ENCODE measurements around the gene BUB1B. TPM values are rescaled to one million over a fixed set of nuclear protein-coding genes. Genes with fewer than 3 reads are reported as not detected.

BUB1B gene
- total and polyA plus RNA-seq, 9 of the 15 experiments (the other 6 are each of a cell fraction or from before 2014, with no cell fraction given) = 28.7 to 113 (median 82.2) TPM

DNA sequence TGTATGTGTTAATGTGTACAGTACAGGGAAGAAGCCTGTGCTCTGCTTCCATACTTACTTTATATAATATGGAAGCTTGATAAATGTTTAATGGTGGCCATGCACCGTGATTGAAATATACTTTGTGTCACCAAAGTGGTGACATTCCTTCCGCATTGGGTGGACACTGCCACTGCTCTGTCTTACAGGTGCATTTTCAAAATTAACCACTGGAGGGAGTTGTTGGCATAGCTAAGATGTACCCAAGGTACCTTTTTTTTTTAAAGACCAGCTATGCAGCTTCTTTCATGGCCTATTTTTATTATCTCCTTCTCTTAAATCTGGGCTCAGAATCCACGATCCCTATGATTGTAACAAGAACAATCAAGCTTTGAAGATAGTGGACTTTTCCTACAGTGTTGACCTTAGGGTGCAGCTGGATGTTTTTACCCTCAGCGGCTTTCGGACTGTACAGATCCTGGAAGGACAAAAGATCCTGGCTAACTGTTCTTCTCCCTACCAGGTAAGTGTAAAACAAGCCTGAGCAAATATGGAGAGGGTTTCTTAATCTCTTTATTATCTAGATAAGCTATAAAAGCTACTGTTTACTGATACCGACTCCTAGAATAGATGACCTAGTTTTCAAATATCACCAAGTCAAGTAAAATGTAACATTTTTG is 56.4 kb downstream of the BUB1B start (continued):
- TF ChIP-seq ARID2 (IDR thresholded peaks at IDR 0.05) (0 out of 2 replicates have a peak, but pooled peaks have one; percentile 50), ZNF134 (CRISPR knock-in tag; conservative IDR thresholded peaks at IDR 0.05) (no peak), ZKSCAN1 (IDR thresholded peaks at IDR 0.05; ENCODE audit: low read depth, low read length) (no peak), ETV5 (CRISPR knock-in tag; IDR thresholded peaks at IDR 0.05; ENCODE audit: low read depth) (no peak), HDAC8 (tag; IDR thresholded peaks at IDR 0.05) (no peak), TAF7 (tag; IDR thresholded peaks at IDR 0.05) (no peak), PHTF2 (CRISPR knock-in tag; IDR thresholded peaks at IDR 0.05) (no peak)
- TF ChIP-seq, protein P1, sequence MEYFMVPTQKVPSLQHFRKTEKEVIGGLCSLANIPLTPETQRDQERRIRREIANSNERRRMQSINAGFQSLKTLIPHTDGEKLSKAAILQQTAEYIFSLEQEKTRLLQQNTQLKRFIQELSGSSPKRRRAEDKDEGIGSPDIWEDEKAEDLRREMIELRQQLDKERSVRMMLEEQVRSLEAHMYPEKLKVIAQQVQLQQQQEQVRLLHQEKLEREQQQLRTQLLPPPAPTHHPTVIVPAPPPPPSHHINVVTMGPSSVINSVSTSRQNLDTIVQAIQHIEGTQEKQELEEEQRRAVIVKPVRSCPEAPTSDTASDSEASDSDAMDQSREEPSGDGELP (CRISPR knock-in tag; IDR thresholded peaks at IDR 0.05; ENCODE audit: borderline replicate concordance) = no peak
- TF ChIP-seq, protein P2, sequence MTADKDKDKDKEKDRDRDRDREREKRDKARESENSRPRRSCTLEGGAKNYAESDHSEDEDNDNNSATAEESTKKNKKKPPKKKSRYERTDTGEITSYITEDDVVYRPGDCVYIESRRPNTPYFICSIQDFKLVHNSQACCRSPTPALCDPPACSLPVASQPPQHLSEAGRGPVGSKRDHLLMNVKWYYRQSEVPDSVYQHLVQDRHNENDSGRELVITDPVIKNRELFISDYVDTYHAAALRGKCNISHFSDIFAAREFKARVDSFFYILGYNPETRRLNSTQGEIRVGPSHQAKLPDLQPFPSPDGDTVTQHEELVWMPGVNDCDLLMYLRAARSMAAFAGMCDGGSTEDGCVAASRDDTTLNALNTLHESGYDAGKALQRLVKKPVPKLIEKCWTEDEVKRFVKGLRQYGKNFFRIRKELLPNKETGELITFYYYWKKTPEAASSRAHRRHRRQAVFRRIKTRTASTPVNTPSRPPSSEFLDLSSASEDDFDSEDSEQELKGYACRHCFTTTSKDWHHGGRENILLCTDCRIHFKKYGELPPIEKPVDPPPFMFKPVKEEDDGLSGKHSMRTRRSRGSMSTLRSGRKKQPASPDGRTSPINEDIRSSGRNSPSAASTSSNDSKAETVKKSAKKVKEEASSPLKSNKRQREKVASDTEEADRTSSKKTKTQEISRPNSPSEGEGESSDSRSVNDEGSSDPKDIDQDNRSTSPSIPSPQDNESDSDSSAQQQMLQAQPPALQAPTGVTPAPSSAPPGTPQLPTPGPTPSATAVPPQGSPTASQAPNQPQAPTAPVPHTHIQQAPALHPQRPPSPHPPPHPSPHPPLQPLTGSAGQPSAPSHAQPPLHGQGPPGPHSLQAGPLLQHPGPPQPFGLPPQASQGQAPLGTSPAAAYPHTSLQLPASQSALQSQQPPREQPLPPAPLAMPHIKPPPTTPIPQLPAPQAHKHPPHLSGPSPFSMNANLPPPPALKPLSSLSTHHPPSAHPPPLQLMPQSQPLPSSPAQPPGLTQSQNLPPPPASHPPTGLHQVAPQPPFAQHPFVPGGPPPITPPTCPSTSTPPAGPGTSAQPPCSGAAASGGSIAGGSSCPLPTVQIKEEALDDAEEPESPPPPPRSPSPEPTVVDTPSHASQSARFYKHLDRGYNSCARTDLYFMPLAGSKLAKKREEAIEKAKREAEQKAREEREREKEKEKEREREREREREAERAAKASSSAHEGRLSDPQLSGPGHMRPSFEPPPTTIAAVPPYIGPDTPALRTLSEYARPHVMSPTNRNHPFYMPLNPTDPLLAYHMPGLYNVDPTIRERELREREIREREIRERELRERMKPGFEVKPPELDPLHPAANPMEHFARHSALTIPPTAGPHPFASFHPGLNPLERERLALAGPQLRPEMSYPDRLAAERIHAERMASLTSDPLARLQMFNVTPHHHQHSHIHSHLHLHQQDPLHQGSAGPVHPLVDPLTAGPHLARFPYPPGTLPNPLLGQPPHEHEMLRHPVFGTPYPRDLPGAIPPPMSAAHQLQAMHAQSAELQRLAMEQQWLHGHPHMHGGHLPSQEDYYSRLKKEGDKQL (CRISPR knock-in tag; IDR thresholded peaks at IDR 0.05; ENCODE audit: borderline replicate concordance) = no peak
- TF ChIP-seq, protein P3, sequence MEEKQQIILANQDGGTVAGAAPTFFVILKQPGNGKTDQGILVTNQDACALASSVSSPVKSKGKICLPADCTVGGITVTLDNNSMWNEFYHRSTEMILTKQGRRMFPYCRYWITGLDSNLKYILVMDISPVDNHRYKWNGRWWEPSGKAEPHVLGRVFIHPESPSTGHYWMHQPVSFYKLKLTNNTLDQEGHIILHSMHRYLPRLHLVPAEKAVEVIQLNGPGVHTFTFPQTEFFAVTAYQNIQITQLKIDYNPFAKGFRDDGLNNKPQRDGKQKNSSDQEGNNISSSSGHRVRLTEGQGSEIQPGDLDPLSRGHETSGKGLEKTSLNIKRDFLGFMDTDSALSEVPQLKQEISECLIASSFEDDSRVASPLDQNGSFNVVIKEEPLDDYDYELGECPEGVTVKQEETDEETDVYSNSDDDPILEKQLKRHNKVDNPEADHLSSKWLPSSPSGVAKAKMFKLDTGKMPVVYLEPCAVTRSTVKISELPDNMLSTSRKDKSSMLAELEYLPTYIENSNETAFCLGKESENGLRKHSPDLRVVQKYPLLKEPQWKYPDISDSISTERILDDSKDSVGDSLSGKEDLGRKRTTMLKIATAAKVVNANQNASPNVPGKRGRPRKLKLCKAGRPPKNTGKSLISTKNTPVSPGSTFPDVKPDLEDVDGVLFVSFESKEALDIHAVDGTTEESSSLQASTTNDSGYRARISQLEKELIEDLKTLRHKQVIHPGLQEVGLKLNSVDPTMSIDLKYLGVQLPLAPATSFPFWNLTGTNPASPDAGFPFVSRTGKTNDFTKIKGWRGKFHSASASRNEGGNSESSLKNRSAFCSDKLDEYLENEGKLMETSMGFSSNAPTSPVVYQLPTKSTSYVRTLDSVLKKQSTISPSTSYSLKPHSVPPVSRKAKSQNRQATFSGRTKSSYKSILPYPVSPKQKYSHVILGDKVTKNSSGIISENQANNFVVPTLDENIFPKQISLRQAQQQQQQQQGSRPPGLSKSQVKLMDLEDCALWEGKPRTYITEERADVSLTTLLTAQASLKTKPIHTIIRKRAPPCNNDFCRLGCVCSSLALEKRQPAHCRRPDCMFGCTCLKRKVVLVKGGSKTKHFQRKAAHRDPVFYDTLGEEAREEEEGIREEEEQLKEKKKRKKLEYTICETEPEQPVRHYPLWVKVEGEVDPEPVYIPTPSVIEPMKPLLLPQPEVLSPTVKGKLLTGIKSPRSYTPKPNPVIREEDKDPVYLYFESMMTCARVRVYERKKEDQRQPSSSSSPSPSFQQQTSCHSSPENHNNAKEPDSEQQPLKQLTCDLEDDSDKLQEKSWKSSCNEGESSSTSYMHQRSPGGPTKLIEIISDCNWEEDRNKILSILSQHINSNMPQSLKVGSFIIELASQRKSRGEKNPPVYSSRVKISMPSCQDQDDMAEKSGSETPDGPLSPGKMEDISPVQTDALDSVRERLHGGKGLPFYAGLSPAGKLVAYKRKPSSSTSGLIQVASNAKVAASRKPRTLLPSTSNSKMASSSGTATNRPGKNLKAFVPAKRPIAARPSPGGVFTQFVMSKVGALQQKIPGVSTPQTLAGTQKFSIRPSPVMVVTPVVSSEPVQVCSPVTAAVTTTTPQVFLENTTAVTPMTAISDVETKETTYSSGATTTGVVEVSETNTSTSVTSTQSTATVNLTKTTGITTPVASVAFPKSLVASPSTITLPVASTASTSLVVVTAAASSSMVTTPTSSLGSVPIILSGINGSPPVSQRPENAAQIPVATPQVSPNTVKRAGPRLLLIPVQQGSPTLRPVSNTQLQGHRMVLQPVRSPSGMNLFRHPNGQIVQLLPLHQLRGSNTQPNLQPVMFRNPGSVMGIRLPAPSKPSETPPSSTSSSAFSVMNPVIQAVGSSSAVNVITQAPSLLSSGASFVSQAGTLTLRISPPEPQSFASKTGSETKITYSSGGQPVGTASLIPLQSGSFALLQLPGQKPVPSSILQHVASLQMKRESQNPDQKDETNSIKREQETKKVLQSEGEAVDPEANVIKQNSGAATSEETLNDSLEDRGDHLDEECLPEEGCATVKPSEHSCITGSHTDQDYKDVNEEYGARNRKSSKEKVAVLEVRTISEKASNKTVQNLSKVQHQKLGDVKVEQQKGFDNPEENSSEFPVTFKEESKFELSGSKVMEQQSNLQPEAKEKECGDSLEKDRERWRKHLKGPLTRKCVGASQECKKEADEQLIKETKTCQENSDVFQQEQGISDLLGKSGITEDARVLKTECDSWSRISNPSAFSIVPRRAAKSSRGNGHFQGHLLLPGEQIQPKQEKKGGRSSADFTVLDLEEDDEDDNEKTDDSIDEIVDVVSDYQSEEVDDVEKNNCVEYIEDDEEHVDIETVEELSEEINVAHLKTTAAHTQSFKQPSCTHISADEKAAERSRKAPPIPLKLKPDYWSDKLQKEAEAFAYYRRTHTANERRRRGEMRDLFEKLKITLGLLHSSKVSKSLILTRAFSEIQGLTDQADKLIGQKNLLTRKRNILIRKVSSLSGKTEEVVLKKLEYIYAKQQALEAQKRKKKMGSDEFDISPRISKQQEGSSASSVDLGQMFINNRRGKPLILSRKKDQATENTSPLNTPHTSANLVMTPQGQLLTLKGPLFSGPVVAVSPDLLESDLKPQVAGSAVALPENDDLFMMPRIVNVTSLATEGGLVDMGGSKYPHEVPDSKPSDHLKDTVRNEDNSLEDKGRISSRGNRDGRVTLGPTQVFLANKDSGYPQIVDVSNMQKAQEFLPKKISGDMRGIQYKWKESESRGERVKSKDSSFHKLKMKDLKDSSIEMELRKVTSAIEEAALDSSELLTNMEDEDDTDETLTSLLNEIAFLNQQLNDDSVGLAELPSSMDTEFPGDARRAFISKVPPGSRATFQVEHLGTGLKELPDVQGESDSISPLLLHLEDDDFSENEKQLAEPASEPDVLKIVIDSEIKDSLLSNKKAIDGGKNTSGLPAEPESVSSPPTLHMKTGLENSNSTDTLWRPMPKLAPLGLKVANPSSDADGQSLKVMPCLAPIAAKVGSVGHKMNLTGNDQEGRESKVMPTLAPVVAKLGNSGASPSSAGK (IDR thresholded peaks at IDR 0.05) = no peak

All from K562 (cell line).